Esophagus mucosa (tissue), 1 donor: Measurements from ENCODE around the gene CATSPERZ. TPM values are rescaled to one million over a fixed set of nuclear protein-coding genes. Genes with fewer than 3 reads are reported as not detected.

Experiments
- ATAC-seq: fragments of 200-7000 bp; cut with Tn5 transposase; one replicate; pipeline ENCODE4 v1.9.1; 2020
- total RNA-seq: library from RNA; stranded (reverse); gene quantifications from one replicate; pipeline ENCODE4 v1.2.4, GENCODE V29; 2023
- donor health status: DM: yes; HTN: yes; CAD: no.

CATSPERZ gene
- total RNA-seq, 1 donor from 2014 or later, result 1.3 TPM

- ATAC-seq, result peak; percentile 1
Measured at GRCh38 chr11:64285885-64286800, 14.0 kb upstream of the CATSPERZ start.

- ATAC-seq, result no peak
Measured at GRCh38 chr11:64286801-64287159, 13.4 kb upstream of the CATSPERZ start.

GRCh38 chr11:64287676-64288352 is 12.3 kb upstream of the CATSPERZ start:
- no peak for ATAC-seq

GRCh38 chr11:64288353-64288750 is 11.8 kb upstream of the CATSPERZ start:
- no peak for ATAC-seq

- ATAC-seq, result no peak
Measured at GRCh38 chr11:64289002-64289564, 11.1 kb upstream of the CATSPERZ start.

GRCh38 chr11:64290352-64291261 is 9.6 kb upstream of the CATSPERZ start:
- ATAC-seq, result no peak

GRCh38 chr11:64291262-64291751 is 8.9 kb upstream of the CATSPERZ start, which contains the start of gene KCNK4:
Gene KCNK4, plus strand, starts transcription at chr11:64291302. Its CDS starts 1,717 bp downstream, at chr11:64293019.
- no peak for ATAC-seq

- ATAC-seq, result no peak
Measured at GRCh38 chr11:64291752-64292459, 8.3 kb upstream of the CATSPERZ start.

- no peak for ATAC-seq
Measured at GRCh38 chr11:64292460-64293254, 7.5 kb upstream of the CATSPERZ start.

- ATAC-seq, result no peak
Measured at GRCh38 chr11:64294774-64295173, 5.4 kb upstream of the CATSPERZ start.

GRCh38 chr11:64295760-64296159 is 4.4 kb upstream of the CATSPERZ start:
- ATAC-seq, result no peak

- no peak for ATAC-seq
Measured at GRCh38 chr11:64296236-64296635, 3.9 kb upstream of the CATSPERZ start.

- no peak for ATAC-seq
Measured at GRCh38 chr11:64296830-64297698, 3.1 kb upstream of the CATSPERZ start.

- no peak for ATAC-seq
Measured at GRCh38 chr11:64297699-64298358, 2.3 kb upstream of the CATSPERZ start.

- ATAC-seq, result no peak
Measured at GRCh38 chr11:64298966-64299846, 952 bp upstream of the CATSPERZ start.

- no peak for ATAC-seq
Measured at GRCh38 chr11:64303109-64304031, 3.2 kb downstream of the CATSPERZ start.

- ATAC-seq, result no peak
Measured at GRCh38 chr11:64304032-64304315, 3.8 kb downstream of the CATSPERZ start.
